Adipocyte (in vitro differentiated cells): ENCODE results near the gene ALOXE3.

ENCODE experiments used
- DNase-seq: peaks from one replicate; pipeline ENCODE4 v3.0.0-alpha.2; 2015; ENCODE audit warnings: low read depth
- H3K27me3 ChIP-seq: replicated peaks from 2 replicates; pipeline ENCODE4 v1.7.0; 2013; ENCODE audit warnings: mild to moderate bottlenecking, low read length, moderate library complexity; ENCODE audit not compliant: control insufficient read depth, insufficient read depth
- H3K36me3 ChIP-seq: 2 replicates; pipeline ENCODE4 v1.7.0; 2013; ENCODE audit warnings: low read length, mild to moderate bottlenecking, moderate library complexity; ENCODE audit not compliant: control insufficient read depth, insufficient read depth, severe bottlenecking
- H3K4me1 ChIP-seq: 2 replicates; pipeline ENCODE4 v1.7.0; 2013; ENCODE audit warnings: mild to moderate bottlenecking, low read length, moderate library complexity; ENCODE audit not compliant: control insufficient read depth, insufficient read depth
- H3K4me3 ChIP-seq: 2 replicates; pipeline ENCODE4 v1.7.0; 2013; ENCODE audit warnings: mild to moderate bottlenecking, low read length, moderate library complexity
- H3K9ac ChIP-seq: 2 replicates; pipeline ENCODE4 v1.7.0; 2013; ENCODE audit warnings: mild to moderate bottlenecking, low read length, moderate library complexity
- H3K9me3 ChIP-seq: 2 replicates; pipeline ENCODE4 v1.7.0; 2013; ENCODE audit warnings: mild to moderate bottlenecking, low read length, moderate library complexity; ENCODE audit not compliant: control insufficient read depth

Gene ALOXE3

GRCh38 chr17:8160224-8160577, 41.9 kb upstream of the ALOXE3 start:
- no peak overlapping the region for H3K4me3 ChIP-seq

GRCh38 chr17:8159459-8160223, 41.3 kb upstream of the ALOXE3 start:
- no peak overlapping the region for H3K9ac ChIP-seq
- DNase-seq = no peak
- peaks cover 37% of the 10 kb centered on the region for H3K4me1 ChIP-seq
- no peaks in the 10 kb centered on the region for H3K9me3 ChIP-seq
- no peaks in the 10 kb centered on the region for H3K27me3 ChIP-seq
- peaks cover 19% of the 10 kb centered on the region for H3K36me3 ChIP-seq
- H3K4me3 ChIP-seq = no peak overlapping the region

More at GRCh38 chr17:8160224-8160577, 41.9 kb upstream of the ALOXE3 start:
- Histone ChIP-seq H3K36me3 (peaks cover 19% of the 10 kb centered on the region), H3K9ac (no peak overlapping the region), H3K4me1 (peaks cover 37% of the 10 kb centered on the region), H3K27me3 (no peaks in the 10 kb centered on the region), H3K9me3 (no peaks in the 10 kb centered on the region)
- DNase-seq = no peak

GRCh38 chr17:8159032-8159400, 40.7 kb upstream of the ALOXE3 start:
- DNase-seq = no peak
- H3K9me3 ChIP-seq = no peaks in the 10 kb centered on the region
- peaks cover 19% of the 10 kb centered on the region for H3K36me3 ChIP-seq
- no peak overlapping the region for H3K4me3 ChIP-seq
- H3K9ac ChIP-seq = no peak overlapping the region
- no peaks in the 10 kb centered on the region for H3K27me3 ChIP-seq
- peaks cover 32% of the 10 kb centered on the region for H3K4me1 ChIP-seq

GRCh38 chr17:8158267-8159031, 40.1 kb upstream of the ALOXE3 start:
- Histone ChIP-seq H3K4me3 (peak overlapping the region; percentile 59), H3K36me3 (peaks cover 19% of the 10 kb centered on the region), H3K9me3 (no peaks in the 10 kb centered on the region), H3K4me1 (peaks cover 32% of the 10 kb centered on the region), H3K9ac (peak overlapping the region; percentile 70), H3K27me3 (no peaks in the 10 kb centered on the region)
- peak; percentile 96 for DNase-seq

GRCh38 chr17:8156246-8156992, 38.1 kb upstream of the ALOXE3 start:
- peak; percentile 100 for DNase-seq
- H3K9me3 ChIP-seq = no peaks in the 10 kb centered on the region
- peaks cover 31% of the 10 kb centered on the region for H3K4me1 ChIP-seq
- H3K36me3 ChIP-seq = peaks cover 17% of the 10 kb centered on the region
- H3K27me3 ChIP-seq = no peaks in the 10 kb centered on the region
- peak overlapping the region; percentile 99 for H3K9ac ChIP-seq
- peak overlapping the region; percentile 93 for H3K4me3 ChIP-seq

- Histone ChIP-seq H3K9ac (peak overlapping the region; percentile 99), H3K4me1 (peaks cover 28% of the 10 kb centered on the region), H3K4me3 (peak overlapping the region; percentile 93), H3K9me3 (no peaks in the 10 kb centered on the region), H3K36me3 (peaks cover 12% of the 10 kb centered on the region), H3K27me3 (no peaks in the 10 kb centered on the region)
- DNase-seq = no peak
Measured at GRCh38 chr17:8155996-8156245, 37.6 kb upstream of the ALOXE3 start.

GRCh38 chr17:8155231-8155995, 37.1 kb upstream of the ALOXE3 start:
- DNase-seq = peak; percentile 59
- Histone ChIP-seq H3K36me3 (peaks cover 15% of the 10 kb centered on the region), H3K4me1 (peaks cover 31% of the 10 kb centered on the region), H3K9me3 (no peaks in the 10 kb centered on the region), H3K4me3 (peak overlapping the region; percentile 93), H3K9ac (peak overlapping the region; percentile 99), H3K27me3 (no peaks in the 10 kb centered on the region)

- Histone ChIP-seq H3K9ac (peak overlapping the region; percentile 99), H3K36me3 (peaks cover 16% of the 10 kb centered on the region), H3K9me3 (no peaks in the 10 kb centered on the region), H3K4me3 (peak overlapping the region; percentile 93), H3K4me1 (peaks cover 38% of the 10 kb centered on the region), H3K27me3 (no peaks in the 10 kb centered on the region)
- no peak for DNase-seq
Measured at GRCh38 chr17:8154608-8155155, 36.4 kb upstream of the ALOXE3 start.

GRCh38 chr17:8153957-8154607, 35.8 kb upstream of the ALOXE3 start:
- Histone ChIP-seq H3K36me3 (peaks cover 18% of the 10 kb centered on the region), H3K27me3 (no peaks in the 10 kb centered on the region), H3K4me1 (peaks cover 38% of the 10 kb centered on the region), H3K9me3 (no peaks in the 10 kb centered on the region), H3K4me3 (peak overlapping the region; percentile 93), H3K9ac (peak overlapping the region; percentile 99)
- DNase-seq = peak; percentile 100

GRCh38 chr17:8153525-8153956, 35.2 kb upstream of the ALOXE3 start:
- peaks cover 37% of the 10 kb centered on the region for H3K4me1 ChIP-seq
- no peaks in the 10 kb centered on the region for H3K9me3 ChIP-seq
- DNase-seq = peak; percentile 91
- H3K4me3 ChIP-seq = peak overlapping the region; percentile 93
- H3K27me3 ChIP-seq = no peaks in the 10 kb centered on the region
- peaks cover 23% of the 10 kb centered on the region for H3K36me3 ChIP-seq
- H3K9ac ChIP-seq = peak overlapping the region; percentile 97
